GM12878 (cell line): ENCODE measurements around the gene IGSF22. TPM values are rescaled to one million over a fixed set of nuclear protein-coding genes. Genes with fewer than 3 reads are reported as not detected.

Source experiments
- ATAC-seq: fragments of 200-7000 bp; cut with Tn5 transposase; 3 replicates; pipeline ENCODE4 v1.9.1; 2020; ENCODE audit warnings: mild to moderate bottlenecking, moderate library complexity
- BruUV-seq: library from RNA; stranded (reverse); fragments of 400-500 nt; replicated peaks from 2 replicates; lab custom pipeline; 2021; lab: Mats Ljungman, UMichigan
- CTCF ChIA-PET: fragments of 300-600 bp; sonication (Branson Sonifier 250); formaldehyde crosslinking; extraction: SDS; loops from one replicate; lab custom pipeline; 2021; ENCODE audit warnings: inconsistent platforms; lab: Yijun Ruan, JAX
- POLR2A ChIA-PET: fragments of 350-600 bp; formaldehyde crosslinking; extraction: SDS; loops from one replicate; lab custom pipeline; 2021; ENCODE audit warnings: inconsistent platforms; lab: Charles Lee
- RAD21 ChIA-PET: fragments of 300-600 bp; sonication (Branson Sonifier 250); formaldehyde crosslinking; loops from one replicate; lab custom pipeline; 2023; ENCODE audit warnings: antibody characterized with exemption; ENCODE audit not compliant: unreplicated experiment; lab: Charles Lee
- SMC1A ChIA-PET: fragments of 300-600 bp; sonication (Branson Sonifier 250); formaldehyde crosslinking; loops from one replicate; lab custom pipeline; 2023; ENCODE audit not compliant: unreplicated experiment, uncharacterized antibody; lab: Charles Lee
- DNase-seq: peaks from one replicate; pipeline ENCODE4 v3.0.0-alpha.2; 2011; ENCODE audit warnings: low read depth, low spot score
- FAIRE-seq: peaks from 3 replicates; lab custom pipeline; 2011; peaks lifted over from hg19 to GRCh38; lab: Jason Lieb, UNC
- H2AFZ ChIP-seq: 2 replicates; pipeline ENCODE4 v1.6.0; 2011; ENCODE audit warnings: low read depth, low read length, control low read depth; ENCODE audit not compliant: control insufficient read depth
- H3K27ac ChIP-seq: 2 replicates; pipeline ENCODE4 v1.5.1; 2011; ENCODE audit warnings: control low read depth; ENCODE audit not compliant: control insufficient read depth, insufficient read depth
- H3K27me3 ChIP-seq, 2 experiments: replicated peaks in 1 of 2; 2 replicates each; pipeline versions ENCODE4 v1.6.0 to v1.6.1; 2011; ENCODE audit warnings: low read length in 1 of 2; ENCODE audit not compliant: control insufficient read depth in 2 of 2, insufficient read depth in 2 of 2
- H3K36me3 ChIP-seq, 2 experiments: 2 replicates each; pipeline ENCODE4 v1.5.1; 2011; ENCODE audit warnings: low read length in 1 of 2; ENCODE audit not compliant: control insufficient read depth in 2 of 2, insufficient read depth in 2 of 2
- H3K4me1 ChIP-seq: 2 replicates; pipeline ENCODE4 v1.6.1; 2011; ENCODE audit warnings: mild to moderate bottlenecking, low read length, moderate library complexity, mixed read lengths; ENCODE audit not compliant: control insufficient read depth, insufficient read depth
- H3K4me2 ChIP-seq: 2 replicates; pipeline ENCODE4 v1.6.0; 2011; ENCODE audit warnings: control low read depth; ENCODE audit not compliant: control insufficient read depth, insufficient read depth
- H3K4me3 ChIP-seq: fragments of 200-600 bp; sonication (generic); 2 replicates; pipeline ENCODE4 v1.5.1; 2016
- H3K79me2 ChIP-seq: 2 replicates; pipeline ENCODE4 v1.6.0; 2011; ENCODE audit warnings: low read length; ENCODE audit not compliant: control insufficient read depth, insufficient read depth
- H3K9ac ChIP-seq: 2 replicates; pipeline ENCODE4 v1.8.0; 2011; ENCODE audit warnings: low read length, control low read depth, mixed read lengths; ENCODE audit not compliant: control insufficient read depth, insufficient read depth
- H3K9me3 ChIP-seq: replicated peaks from 3 replicates; pipeline ENCODE4 v1.5.1; 2011; ENCODE audit warnings: mild to moderate bottlenecking, low read length; ENCODE audit not compliant: control insufficient read depth, insufficient read depth
- H4K20me1 ChIP-seq: 2 replicates; pipeline ENCODE4 v1.6.0; 2011; ENCODE audit not compliant: control insufficient read depth, insufficient read depth
- CHD1 ChIP-seq: IDR thresholded peaks from 2 replicates; pipeline ENCODE4 v1.6.1; 2012; ENCODE audit warnings: low read depth, low read length, improper control_type of control experiment
- EED ChIP-seq: sonication (generic); IDR thresholded peaks from 2 replicates; pipeline ENCODE4 v1.6.1; 2016; ENCODE audit warnings: antibody characterized with exemption, low read depth
- IKZF2 ChIP-seq, 2 experiments: fragments of 450-650 bp; IDR thresholded peaks; 2 replicates each; pipeline ENCODE4 v1.6.1; 2017; ENCODE audit warnings: mild to moderate bottlenecking in 2 of 2, moderate library complexity in 2 of 2
- MYC ChIP-seq: IDR thresholded peaks from 2 replicates; pipeline ENCODE4 v1.6.1; 2011; ENCODE audit warnings: mild to moderate bottlenecking, low read length, moderate library complexity, inconsistent platforms; ENCODE audit not compliant: insufficient read depth, insufficient replicate concordance, insufficient read length, severe bottlenecking
- NFXL1 ChIP-seq: fragments of 450-650 bp; IDR thresholded peaks from 2 replicates; pipeline ENCODE4 v1.6.1; 2017; ENCODE audit warnings: antibody characterized with exemption, mild to moderate bottlenecking, borderline replicate concordance
- SMAD1 ChIP-seq: fragments of 450-650 bp; IDR thresholded peaks from 2 replicates; pipeline ENCODE4 v1.6.1; 2018; ENCODE audit warnings: mild to moderate bottlenecking, low read depth; ENCODE audit not compliant: partially characterized antibody
- SREBF1 ChIP-seq: IDR thresholded peaks from 2 replicates; pipeline ENCODE4 v1.6.1; 2012; ENCODE audit warnings: mild to moderate bottlenecking, low read length
- SUPT20H ChIP-seq: IDR thresholded peaks from 2 replicates; pipeline ENCODE4 v1.6.1; 2011; ENCODE audit warnings: low read depth, mild to moderate bottlenecking, low read length, moderate library complexity, borderline replicate concordance; ENCODE audit not compliant: control insufficient read depth
- YBX1 ChIP-seq: fragments of 450-650 bp; IDR thresholded peaks from 2 replicates; pipeline ENCODE4 v1.6.1; 2016; ENCODE audit warnings: antibody characterized with exemption
- ZNF217 ChIP-seq: fragments of 450-650 bp; IDR thresholded peaks from 2 replicates; pipeline ENCODE4 v1.6.1; 2017; ENCODE audit warnings: antibody characterized with exemption, mild to moderate bottlenecking
- ZZZ3 ChIP-seq: IDR thresholded peaks from 2 replicates; pipeline ENCODE4 v1.6.1; 2011; ENCODE audit warnings: low read depth; ENCODE audit not compliant: control insufficient read depth, insufficient read length
- WGBS: methylation state at CpG from one replicate; pipeline ENCODE4 v1.1.6; 2016; ENCODE audit warnings: low lambda C conversion rate; ENCODE audit not compliant: insufficient replicate concordance, insufficient coverage; ENCODE audit errors: missing lambda C conversion rate; 5-methylcytosine and 5-hydroxymethylcytosine counted together
- in situ Hi-C: fragments of 300-500 bp; cut with MboI; formaldehyde crosslinking; loops from 9 replicates; pipeline ENCODE4 v1.14.3; 2018; ENCODE audit warnings: mixed read lengths
- intact Hi-C: fragments of 100-400 bp; cut with micrococcal nuclease; formaldehyde crosslinking; loops from one replicate; pipeline ENCODE4 v1.14.2; 2022; ENCODE audit not compliant: unreplicated experiment
- polyA plus RNA-seq, 11 experiments: library from polyadenylated mRNA; depleted of rRNA in 4 of 11; unstranded in 6 of 11; stranded (reverse) in 5 of 11; fragments of >200 nt; fragmentation: Nextera tagmentation in 4 of 11; fragmentation: Illumina TruSeq in 1 of 11; extraction: Ambion mirVana in 4 of 11; extraction: Trizol in 1 of 11; gene quantifications; 1 replicate in 1 of 11; 2 replicates in 10 of 11; pipeline versions ENCODE4 v1.2.1 to v1.2.3, GENCODE V29; 2011 to 2016; ENCODE audit warnings: inconsistent platforms in 2 of 11, missing spikeins in 2 of 11, low read depth in 1 of 11
- total RNA-seq, 4 experiments: library from RNA; depleted of rRNA in 3 of 4; stranded (reverse); fragments of >200 nt in 3 of 4; fragmentation: Illumina TruSeq in 1 of 4; extraction: Trizol in 1 of 4; gene quantifications; 2 replicates each; pipeline versions ENCODE4 v1.2.1 to v1.2.3, GENCODE V29; 2013 to 2021

The IGSF22 gene
- total and polyA plus RNA-seq, 10 of the 15 experiments (the other 5 are each of a cell fraction or from before 2014, with no cell fraction given): 0.02 to 0.18 TPM; not detected in 8

GRCh38 chr11:18765554-18765953 lies 39.6 kb upstream of the IGSF22 start (continued):
- no peak for TF ChIP-seq SMAD1
- TF ChIP-seq IKZF2 (IDR thresholded peaks at IDR 0.05): no peak

GRCh38 chr11:18761741-18762140 lies 35.8 kb upstream of the IGSF22 start:
- ATAC-seq: no peak

GRCh38 chr11:18761144-18761543 lies 35.2 kb upstream of the IGSF22 start:
- ChIA-PET POLR2A (no interaction called here), CTCF (interaction anchor here (1.6 to 24.2 kb wide), 5 partner anchors 14 to 220 kb away, joined by 6 to 494 read pairs (median 13); no protein-coding TSS in a partner anchor), RAD21 (interaction anchor here (2.8 kb wide), 1 partner anchor 221 kb away, joined by 8 read pairs; no protein-coding TSS in a partner anchor), SMC1A (no interaction called here)
- no peak overlapping the region for H3K4me3 ChIP-seq
- no TSS peak for BruUV-seq
- H3K79me2 ChIP-seq: no peaks in the 10 kb centered on the region
- ATAC-seq: no peak
- no peaks in the 10 kb centered on the region; a peak in 2 of 4 replicates for H3K27me3 ChIP-seq
- H3K9ac ChIP-seq: no peak overlapping the region
- no peaks in the 10 kb centered on the region; the same call in 1 of the 2 replicates for H3K4me1 ChIP-seq
- no peak overlapping the region for H2AFZ ChIP-seq
- no peaks in the 10 kb centered on the region for H3K36me3 ChIP-seq
- TF ChIP-seq MYC: no peak
- no peak for TF ChIP-seq SUPT20H
- no peak for TF ChIP-seq EED
- no peak for TF ChIP-seq ZNF217
- no peak for TF ChIP-seq CHD1
- no peak for TF ChIP-seq ZZZ3
- no peak for FAIRE-seq
- no peak overlapping the region for H3K27ac ChIP-seq
- no peaks in the 10 kb centered on the region for H3K9me3 ChIP-seq
- DNase-seq: no peak
- H4K20me1 ChIP-seq: no peaks in the 10 kb centered on the region
- WGBS: 69% methylated on average over 3 of the region's 3 CpGs
- intact Hi-C loops: loop anchor here (5.0 kb wide), 1 partner anchor 39 kb away; no protein-coding TSS in a partner anchor
- H3K4me2 ChIP-seq: no peak overlapping the region
- in situ Hi-C loops: no loop called here

More at GRCh38 chr11:18761741-18762140, 35.8 kb upstream of the IGSF22 start:
- in situ Hi-C loops: no loop called here
- POLR2A ChIA-PET: no interaction called here
- Histone ChIP-seq H4K20me1 (no peaks in the 10 kb centered on the region), H3K27ac (no peak overlapping the region), H3K79me2 (no peaks in the 10 kb centered on the region), H3K4me3 (no peak overlapping the region), H3K4me2 (no peak overlapping the region), H3K27me3 (no peaks in the 10 kb centered on the region; a peak in 2 of 4 replicates), H3K9ac (no peak overlapping the region), H3K4me1 (no peaks in the 10 kb centered on the region; the same call in 1 of the 2 replicates), H3K36me3 (no peaks in the 10 kb centered on the region), H2AFZ (no peak overlapping the region), H3K9me3 (no peaks in the 10 kb centered on the region)
- DNase-seq (no peak), FAIRE-seq (no peak)
- intact Hi-C loops: loop anchor here (5.0 kb wide), 1 partner anchor 39 kb away; no protein-coding TSS in a partner anchor
- RAD21 ChIA-PET: interaction anchor here (0.9 to 2.8 kb wide), 3 partner anchors 39 to 221 kb away, joined by 4 to 8 read pairs (median 4); partner anchors contain the start of gene SPTY2D1
- 68% methylated on average over 11 of the region's 11 CpGs for WGBS
- TF ChIP-seq YBX1: no peak
- TF ChIP-seq SREBF1: no peak
- no peak for TF ChIP-seq NFXL1
- SMC1A ChIA-PET: interaction anchor here (0.6 to 2.1 kb wide), 2 partner anchors 40 to 294 kb away, joined by 3 to 15 read pairs; no protein-coding TSS in a partner anchor
- BruUV-seq: no TSS peak
- CTCF ChIA-PET: interaction anchor here (1.6 to 24.2 kb wide), 4 partner anchors 13 to 221 kb away, joined by 6 to 494 read pairs (median 106); partner anchors contain the start of gene IGSF22
